Activated T-helper 1 cell treated with anti-CD3 and anti-CD28 coated beads, Interleukin-2, amount 50 U/mL, for 16 hours (primary cell): ENCODE data around the gene VEGFA.

ENCODE experiments used
- DNase-seq, 2 donors: peaks; one replicate each; pipeline ENCODE4 v3.0.0-alpha.2; 2020; ENCODE audit warnings: low read depth in 1 of 2, low spot score in 1 of 2

Gene VEGFA

DNA sequence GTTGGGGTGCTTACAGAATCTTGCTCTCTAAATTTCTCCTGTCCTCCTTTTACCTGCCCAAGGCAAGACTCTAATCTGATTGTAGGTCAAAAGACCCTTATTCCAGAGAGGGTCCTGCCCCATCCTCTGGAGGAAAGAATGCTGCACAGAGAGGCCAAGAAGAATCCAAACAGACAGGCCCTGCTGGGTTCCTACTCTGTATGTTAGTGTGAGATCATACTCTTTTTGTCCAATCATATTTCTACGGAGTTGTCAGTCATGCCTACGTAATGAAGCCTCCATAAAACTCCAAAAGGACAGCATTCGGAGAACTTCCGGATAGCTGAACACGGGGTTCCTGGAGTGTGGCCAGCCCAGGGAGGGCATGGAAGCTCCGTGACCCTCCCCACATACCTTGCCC, 50.5 kb downstream of the VEGFA start:
- no peak for DNase-seq

DNA sequence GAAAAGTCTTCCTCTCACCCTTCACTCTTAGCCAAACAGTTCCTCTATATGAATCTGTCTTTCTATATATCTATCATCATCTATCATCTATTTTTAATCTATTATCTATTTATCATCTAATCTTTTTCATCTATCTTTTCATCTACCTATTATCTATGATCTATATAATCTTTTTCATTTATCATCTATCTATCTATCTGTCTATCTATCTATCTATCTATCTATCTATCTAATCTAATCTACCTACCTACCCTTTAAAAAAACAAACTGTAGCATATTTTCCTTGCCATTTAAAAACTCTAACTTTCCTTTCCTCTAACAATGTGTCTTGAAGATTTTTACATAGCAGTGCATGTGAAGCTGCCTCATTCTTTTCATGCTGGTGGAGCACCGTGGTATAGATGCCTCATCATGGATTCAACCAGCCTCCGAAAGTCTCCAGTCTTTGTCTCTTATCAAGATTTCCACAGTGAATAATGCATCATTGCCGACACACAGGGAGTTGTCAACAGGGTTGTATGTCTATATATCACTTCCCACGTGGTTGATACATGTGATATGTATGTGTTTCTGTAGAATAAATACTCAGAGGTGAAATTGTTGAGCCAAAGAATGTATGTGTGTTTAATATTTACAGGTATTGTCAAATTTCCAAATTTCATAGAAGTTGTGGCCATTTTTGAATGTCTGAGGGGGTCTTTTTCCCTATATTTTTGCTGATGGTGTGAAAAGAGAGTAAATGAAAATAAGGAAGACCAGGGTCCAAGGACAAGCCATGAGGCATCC, 51.3 kb downstream of the VEGFA start:
- no peak for DNase-seq

DNA sequence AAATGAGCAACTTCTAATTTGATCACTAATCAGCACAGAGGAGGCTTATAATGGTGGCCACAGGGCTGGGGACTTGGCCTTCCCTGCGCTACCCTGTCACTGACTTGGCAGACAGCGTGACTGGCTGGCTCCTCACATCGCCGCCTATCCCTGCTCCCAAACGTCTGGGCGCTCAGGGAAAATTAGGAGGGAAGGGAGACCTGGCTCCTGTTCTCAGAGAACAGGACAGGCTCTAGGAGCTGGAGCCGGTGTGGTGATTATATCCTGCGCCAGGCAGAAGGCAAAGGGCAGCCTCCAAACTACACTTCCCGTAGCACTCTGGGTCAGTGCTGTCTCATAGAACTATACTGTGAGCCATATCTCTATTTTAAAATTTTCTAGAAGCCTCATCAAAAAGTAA, 53.4 kb downstream of the VEGFA start:
- DNase-seq: no peak

DNA sequence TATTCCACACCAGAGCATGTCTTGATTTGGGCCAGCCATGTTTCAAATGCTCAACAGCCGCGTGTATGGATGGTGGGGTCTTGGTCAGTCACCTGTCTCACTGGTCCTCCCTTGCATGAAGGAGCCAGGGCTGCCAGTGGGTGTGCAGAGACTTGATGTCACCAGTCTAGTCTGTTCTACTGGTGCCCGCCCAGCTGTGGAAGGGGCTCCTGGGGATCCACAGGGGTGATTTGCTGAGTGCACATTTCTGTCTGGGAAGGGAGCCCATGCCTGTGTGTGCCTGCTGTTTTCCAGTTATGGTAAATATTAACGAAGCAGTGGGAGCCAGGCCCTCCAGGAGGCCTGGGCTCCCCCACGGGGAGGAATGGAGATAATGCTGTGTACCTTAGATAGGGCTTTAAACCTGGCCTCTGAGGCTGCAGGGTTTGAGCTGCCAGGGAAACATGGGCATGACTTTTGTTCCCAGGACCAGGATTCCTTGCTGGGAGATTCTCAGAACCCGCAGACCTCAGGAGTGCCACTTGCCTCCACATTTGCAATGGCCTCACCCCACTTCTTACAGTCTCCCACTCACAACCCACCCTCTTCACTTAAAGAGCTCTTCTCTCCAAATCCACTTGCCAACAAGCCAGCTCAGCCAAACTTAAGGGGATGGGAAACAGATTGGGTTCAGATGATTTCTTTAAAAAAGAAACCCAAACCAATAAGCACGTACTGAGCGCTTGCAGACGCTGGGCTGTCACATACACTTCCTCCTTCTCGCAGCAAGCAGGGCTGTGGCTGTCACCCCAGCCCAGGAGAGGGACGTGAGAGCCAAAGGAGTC, 54.1 kb downstream of the VEGFA start:
- no peak for DNase-seq

GRCh38 chr6:43824703-43825064, 54.7 kb downstream of the VEGFA start:
- no peak for DNase-seq

DNA sequence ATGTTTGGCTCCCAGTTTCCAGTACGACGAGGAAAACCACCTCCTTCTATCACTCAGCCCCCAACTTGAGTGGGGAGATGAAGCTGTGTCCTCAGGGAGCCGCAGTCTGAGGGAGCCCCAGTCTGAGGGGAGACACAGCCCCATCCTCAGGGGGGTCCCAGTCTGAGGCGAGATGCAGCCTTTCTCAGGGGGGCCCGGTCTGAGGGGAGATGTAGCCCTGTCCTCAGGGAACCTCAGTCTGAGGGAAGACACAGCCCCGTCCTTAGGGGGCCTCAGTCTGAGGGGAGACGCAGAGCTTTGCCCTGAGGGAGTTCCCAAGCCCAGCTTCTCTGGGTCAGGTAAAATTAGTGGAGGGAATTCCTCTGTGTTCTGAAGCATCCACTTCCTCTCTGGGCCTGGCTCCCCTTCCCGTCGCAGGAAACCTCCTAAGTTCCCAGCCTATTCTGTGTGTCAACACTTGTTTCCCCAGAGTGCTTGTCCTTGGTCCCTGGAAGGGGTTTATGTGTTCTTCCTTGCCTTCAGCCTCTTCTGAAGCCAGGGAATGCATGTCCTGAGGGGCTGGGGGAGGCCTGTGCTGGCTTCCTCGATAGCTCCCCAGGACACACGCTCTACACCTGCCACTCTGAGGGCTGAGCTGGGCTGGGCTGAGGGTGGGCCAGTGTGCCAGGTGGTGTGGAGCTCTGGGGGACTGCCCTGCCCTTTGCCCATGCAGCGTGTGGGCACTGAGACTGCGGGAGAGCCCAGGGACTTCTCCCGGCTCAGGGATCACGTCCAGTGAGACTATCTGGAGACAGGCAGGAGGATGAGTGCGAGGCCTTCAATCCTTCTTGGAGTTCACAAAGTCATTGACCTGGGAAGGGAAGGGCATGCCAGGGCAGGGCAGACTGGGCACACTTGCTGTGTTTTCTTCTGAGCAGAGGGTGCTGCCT, 55.4 kb downstream of the VEGFA start:
- no peak for DNase-seq

GRCh38 chr6:43826730-43827129, 56.7 kb downstream of the VEGFA start:
- no peak for DNase-seq

GRCh38 chr6:43827898-43828297, 57.9 kb downstream of the VEGFA start:
- no peak for DNase-seq

- no peak for DNase-seq
These were observed 58.7 kb downstream of the VEGFA start for GRCh38 chr6:43828711-43829110.

DNA sequence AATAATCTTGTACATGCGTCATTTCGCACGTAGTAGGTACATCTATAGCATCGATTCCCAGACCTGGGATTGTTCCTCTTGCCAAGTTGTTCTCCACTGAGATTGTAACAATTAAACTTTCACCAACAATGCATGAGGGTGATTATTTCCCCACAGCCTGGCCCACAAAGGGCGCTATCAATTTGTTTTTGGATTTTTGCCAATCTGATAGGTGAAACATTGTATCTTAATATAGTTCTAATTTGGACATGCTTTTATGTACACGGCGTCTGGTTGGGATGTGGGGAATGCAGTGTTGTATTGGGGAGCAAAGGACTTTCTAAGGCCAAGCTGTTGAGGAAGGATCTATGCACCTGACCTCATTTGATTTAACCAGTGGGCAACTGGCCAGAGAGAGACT, 59.5 kb downstream of the VEGFA start:
- DNase-seq: no peak

GRCh38 chr6:43830775-43831174, 60.8 kb downstream of the VEGFA start:
- no peak for DNase-seq

DNA sequence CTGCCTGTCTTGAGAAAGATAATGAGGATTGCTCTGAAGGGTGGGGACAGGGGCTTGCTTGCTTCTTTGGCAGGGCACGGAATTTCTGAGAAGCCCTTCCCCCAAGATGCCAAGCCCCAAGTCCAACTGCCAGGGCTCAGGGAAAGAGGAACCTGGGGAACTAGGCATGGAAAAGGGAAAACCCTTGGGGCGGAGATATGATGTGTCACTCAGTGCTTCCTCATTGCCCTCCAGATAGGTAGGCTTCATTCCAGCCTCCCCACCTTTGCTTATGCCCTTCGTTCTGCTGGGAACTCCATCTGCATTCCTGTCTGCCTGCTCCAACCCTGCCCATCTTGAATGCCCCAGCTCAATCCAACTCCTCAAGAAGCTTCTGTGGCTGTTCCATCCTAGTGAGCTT, 61.2 kb downstream of the VEGFA start:
- DNase-seq: no peak

DNA sequence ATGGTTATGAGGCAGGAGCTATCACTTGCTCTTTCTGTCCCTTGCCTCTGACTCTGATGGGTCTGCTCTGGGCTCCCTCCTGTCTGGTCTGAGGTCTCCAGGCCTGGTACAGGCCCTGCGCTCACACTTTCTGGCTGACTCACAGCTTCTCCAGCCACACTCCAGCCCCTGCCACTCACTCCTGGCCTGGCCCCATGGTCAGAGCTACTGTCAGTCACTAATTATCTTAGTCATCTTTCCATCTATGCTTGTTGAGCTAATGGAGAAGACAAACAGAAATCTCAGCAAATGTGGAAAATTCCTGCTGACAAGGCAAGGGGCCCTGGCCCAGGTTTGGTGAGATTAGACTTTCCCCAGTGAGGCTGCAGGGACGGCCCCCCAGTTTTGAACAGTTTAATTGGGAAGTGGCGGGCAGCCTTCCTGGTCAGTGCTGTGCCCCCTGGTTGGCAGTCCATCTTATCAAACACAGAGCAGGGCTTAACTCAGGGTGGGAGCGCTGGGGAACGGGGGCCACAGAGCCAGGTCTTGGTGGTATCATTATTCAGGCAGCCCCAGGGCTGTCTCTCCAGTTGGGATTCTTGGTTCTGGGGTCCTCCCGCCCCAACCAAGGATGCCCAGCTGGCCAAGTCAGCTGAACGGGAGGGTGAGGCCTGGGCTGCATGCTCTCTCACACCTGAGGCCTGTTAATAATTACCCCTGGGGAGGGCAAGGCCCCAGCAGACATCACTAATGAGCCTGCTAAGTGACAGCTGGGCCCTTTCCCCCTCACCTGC, 63.4 kb downstream of the VEGFA start:
- no peak for DNase-seq

GRCh38 chr6:43833996-43834390, 64.0 kb downstream of the VEGFA start:
- no peak for DNase-seq

DNA sequence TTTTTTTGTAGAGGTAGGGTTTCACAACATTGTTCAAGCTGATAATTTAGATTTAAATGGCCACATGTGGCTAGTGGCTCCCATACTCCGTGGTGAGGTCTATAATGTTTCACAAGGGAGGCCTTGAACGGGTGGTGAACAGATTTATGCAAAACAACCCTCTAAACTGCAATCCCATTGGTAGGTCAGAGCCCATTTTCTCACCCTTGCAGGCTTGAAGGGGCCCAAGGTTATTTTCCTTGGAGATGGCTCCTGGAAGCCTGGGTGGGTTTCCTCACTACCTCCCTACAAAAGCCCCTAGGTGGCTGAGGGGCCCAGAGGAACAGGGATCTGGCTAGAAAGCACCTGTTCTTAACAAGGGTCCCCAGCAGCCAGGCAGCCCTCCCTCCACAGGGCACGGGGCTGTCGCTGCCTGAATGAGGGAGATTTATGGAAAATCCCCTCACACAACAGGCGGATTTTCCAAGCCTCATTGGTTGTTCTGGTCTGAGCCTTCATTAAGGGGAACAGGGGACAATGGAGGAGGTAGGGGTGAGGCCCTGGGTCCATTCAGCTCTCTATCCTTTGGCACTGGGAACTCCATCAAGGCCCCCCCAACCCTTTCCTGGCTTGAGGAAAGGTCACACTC, 64.6 kb downstream of the VEGFA start:
- DNase-seq: no peak

- DNase-seq: no peak
These were observed 65.9 kb downstream of the VEGFA start for GRCh38 chr6:43835872-43836419.
